Choroid plexus epithelial cell (primary cell): ENCODE data around the gene SPOCK1.

Source experiments
- DNase-seq: peaks from one replicate; pipeline ENCODE4 v3.0.0-alpha.2; 2010; ENCODE audit warnings: low read depth
- H3K4me3 ChIP-seq: 2 replicates; pipeline ENCODE4 v1.5.1; 2011; ENCODE audit warnings: low read depth, mild to moderate bottlenecking, control low read depth, low read length, moderate library complexity
- TF ChIP-seq, protein P1 (sequence below): conservative IDR thresholded peaks from 2 replicates; pipeline ENCODE4 v1.5.1; 2011; ENCODE audit warnings: low read depth, mild to moderate bottlenecking, control low read depth, inconsistent platforms, low read length, moderate library complexity

The SPOCK1 gene

DNA sequence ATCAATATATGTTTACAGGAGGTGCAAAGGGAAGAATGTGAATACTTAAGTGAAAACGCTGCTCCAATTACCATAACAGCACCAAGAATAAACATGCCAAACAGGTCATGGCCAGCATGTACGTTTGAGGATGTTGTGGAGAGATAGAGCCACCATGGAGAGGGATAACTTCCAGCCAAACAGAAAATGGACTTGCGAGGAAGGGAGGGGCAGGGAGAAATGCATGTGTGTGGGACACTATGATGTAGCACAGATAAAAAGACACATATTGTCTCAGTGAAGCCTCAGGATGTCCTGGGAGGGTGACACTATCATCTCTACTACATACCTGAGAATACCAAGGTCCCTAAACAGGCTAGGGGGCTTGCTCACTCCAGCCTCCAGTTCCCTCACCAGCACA is 488.9 kb downstream of the SPOCK1 start:
- no peak for DNase-seq
- TF ChIP-seq, protein P1, sequence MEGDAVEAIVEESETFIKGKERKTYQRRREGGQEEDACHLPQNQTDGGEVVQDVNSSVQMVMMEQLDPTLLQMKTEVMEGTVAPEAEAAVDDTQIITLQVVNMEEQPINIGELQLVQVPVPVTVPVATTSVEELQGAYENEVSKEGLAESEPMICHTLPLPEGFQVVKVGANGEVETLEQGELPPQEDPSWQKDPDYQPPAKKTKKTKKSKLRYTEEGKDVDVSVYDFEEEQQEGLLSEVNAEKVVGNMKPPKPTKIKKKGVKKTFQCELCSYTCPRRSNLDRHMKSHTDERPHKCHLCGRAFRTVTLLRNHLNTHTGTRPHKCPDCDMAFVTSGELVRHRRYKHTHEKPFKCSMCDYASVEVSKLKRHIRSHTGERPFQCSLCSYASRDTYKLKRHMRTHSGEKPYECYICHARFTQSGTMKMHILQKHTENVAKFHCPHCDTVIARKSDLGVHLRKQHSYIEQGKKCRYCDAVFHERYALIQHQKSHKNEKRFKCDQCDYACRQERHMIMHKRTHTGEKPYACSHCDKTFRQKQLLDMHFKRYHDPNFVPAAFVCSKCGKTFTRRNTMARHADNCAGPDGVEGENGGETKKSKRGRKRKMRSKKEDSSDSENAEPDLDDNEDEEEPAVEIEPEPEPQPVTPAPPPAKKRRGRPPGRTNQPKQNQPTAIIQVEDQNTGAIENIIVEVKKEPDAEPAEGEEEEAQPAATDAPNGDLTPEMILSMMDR, result no peak
- no peak overlapping the region for H3K4me3 ChIP-seq

DNA sequence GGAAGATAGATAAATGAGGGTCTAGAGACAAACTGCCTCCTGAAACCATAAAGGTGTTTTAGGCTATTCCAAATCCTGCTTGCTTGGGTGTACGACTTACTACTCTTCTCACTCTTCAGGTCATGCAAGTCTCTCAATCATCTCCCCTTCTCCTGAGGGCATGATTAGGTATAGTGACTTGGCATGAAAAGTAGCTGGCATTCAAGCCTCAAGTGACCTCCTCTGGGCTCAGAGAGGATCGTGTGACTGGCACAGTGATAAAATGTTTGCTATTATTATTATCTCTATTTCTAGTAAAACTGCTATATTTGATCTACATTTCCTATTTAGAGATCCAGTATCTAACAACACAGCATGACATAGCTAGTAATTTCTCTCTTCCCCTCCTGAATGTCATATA is 494.8 kb downstream of the SPOCK1 start:
- DNase-seq, result no peak
- no peak overlapping the region for H3K4me3 ChIP-seq
- TF ChIP-seq, protein P1, result no peak

DNA sequence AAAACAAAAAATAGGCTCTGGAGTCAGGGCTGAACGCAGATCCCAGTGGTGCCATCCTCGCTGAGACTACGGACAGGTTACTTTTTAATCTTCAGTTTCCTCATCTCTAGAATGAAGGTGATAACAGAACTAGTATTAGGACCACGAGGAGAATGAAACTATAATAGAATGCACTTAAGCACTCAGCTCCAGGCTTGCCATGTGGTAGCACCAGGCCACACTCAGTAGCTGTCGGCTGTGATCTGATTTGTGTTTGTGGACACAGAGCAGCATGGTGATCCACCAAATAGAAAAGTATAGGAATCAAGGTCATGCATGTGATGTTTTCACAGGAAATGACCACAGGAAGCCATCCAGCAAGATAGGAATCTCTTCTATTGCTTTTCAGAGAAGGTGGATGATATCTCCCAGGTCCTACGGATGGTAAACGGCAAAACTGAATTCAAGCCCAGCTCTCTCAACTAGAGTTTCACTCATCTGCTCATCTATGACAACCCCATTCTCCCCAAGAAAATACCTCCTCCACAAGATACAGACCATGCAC is 498.0 kb downstream of the SPOCK1 start:
- H3K4me3 ChIP-seq, result no peak overlapping the region
- no peak for DNase-seq
- TF ChIP-seq, protein P1, result no peak

DNA sequence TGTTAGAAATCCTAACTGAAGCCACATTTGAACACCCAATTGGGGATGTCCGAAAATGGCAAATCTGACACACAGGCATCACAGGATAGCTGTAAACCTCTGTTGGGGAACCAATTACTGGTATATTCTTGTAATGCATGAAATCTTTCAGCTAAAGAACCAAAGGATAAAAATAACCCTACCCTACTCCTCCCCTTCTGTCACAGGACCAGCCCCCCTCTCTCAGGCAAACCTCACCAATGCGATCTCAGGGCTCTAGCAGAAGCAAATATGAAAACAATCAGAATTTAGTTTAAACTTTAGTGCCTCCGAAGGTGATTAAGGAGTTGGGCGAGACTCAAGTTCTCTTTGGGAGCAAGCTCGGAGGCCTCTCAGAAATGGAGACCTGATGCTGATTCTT is 499.3 kb downstream of the SPOCK1 start:
- no peak for DNase-seq
- no peak overlapping the region for H3K4me3 ChIP-seq
- TF ChIP-seq, protein P1, result no peak

DNA sequence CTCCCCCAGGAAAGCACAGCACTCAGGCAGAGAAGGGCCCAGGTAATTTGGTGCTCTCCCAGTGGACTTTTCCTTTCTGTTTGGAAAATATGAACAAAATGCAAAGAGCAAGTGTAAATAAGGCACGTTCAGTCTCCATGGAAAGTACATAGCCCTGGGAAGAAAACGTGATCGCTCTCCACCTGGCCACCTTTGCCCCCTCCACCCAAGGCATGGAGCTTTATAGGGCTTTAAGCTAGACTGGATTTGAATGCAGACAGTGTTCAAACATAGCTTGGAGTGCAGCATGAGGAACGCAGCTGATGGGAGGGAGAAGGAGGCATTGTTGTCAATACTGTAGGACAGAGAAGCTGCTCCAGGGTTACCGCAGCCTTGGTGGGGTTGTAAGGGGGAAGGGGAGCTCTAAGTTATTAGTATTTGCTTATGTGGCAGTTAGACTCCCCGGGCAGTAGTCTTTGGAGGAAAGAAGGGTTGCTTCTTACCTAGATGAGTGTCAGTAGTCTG is 500.2 kb downstream of the SPOCK1 start:
- TF ChIP-seq, protein P1, result no peak
- no peak for DNase-seq
- no peak overlapping the region for H3K4me3 ChIP-seq

DNA sequence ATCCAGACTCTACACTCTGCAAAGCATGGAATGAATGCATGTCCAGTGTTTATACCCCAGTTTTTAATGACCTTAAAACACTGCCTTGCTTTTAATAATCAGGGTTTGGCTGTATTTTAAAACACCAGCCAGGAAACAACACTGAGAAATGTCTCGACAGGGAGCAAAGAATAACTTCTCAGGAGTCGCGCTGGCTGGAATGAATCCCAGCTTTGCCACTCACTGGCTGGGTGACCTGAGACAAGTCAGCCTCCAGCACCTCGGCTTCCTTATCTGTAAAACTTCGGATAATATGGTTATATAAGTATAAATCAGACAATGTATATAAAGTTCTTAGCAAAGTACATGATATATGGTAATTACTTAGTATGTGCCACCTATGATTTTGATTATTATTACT is 505.0 kb downstream of the SPOCK1 start:
- no peak for DNase-seq
- no peak overlapping the region for H3K4me3 ChIP-seq
- TF ChIP-seq, protein P1, result no peak

DNA sequence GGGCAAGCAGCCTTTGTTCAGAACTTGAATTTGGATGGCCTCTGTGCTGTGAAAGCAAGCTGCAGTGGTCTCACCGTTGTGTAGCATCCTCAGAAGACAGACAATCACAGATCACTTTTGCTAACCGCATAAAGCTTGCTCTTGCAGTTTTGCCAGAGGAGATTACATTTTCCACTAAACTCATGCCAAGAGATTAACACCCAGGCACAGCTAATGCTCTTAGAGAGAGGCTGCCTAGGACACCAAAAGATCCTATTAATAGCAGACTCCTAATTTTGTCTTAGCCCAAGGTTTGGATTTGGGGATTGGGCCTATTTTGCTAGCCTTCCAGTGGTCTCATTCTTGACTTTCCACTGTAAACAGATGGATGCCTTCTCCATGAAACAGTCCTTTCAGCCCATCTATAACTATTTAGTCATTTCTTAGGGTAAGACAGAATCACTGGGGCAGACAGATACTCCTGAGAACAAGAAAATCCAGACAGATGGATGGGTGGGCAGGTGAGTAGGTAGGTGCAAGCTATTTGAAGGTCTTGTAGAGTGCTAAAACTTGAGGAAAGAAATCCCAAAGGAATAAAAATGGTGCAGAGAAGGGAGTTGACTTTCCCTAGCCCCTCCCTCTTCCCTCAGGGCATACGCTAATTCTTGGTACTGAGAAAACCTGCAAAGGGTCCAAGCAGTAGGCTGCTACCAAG is 506.2 kb downstream of the SPOCK1 start:
- TF ChIP-seq, protein P1, result no peak
- DNase-seq, result no peak

More for the DNA sequence above, 506.2 kb downstream of the SPOCK1 start:
- H3K4me3 ChIP-seq, result no peak overlapping the region
